Naive thymus-derived CD4-positive, alpha-beta T cell (primary cell): ENCODE data around the gene BRF1. TPM values are rescaled to one million over a fixed set of nuclear protein-coding genes. Genes with fewer than 3 reads are reported as not detected.

Experiments
- ATAC-seq: fragments of 150-1000 bp; cut with Tn5 transposase; 2 replicates; pipeline ENCODE4 v1.10.0; 2021; ENCODE audit warnings: mild to moderate bottlenecking, moderate library complexity
- CTCF ChIA-PET: fragments of 350-600 bp; sonication (Branson Sonifier 250); formaldehyde crosslinking; loops from one replicate; lab custom pipeline; 2021; ENCODE audit warnings: antibody characterized with exemption; lab: Charles Lee
- POLR2A ChIA-PET: fragments of 350-600 bp; sonication (Branson Sonifier 250); formaldehyde crosslinking; loops from one replicate; lab custom pipeline; 2021; ENCODE audit warnings: antibody characterized with exemption, inconsistent platforms; lab: Charles Lee
- DNase-seq, 9 donors: peaks; one replicate each; pipeline versions ENCODE4 v3.0.0 to v3.0.0-alpha.2; 2020 to 2022; ENCODE audit warnings: mixed read lengths in 1 of 9
- H3K27ac ChIP-seq: one replicate; pipeline ENCODE4 v1.7.0; 2013; ENCODE audit warnings: mild to moderate bottlenecking, low read depth, low read length, moderate library complexity
- H3K27me3 ChIP-seq, 2 donors: one replicate each; pipeline ENCODE4 v1.7.0; 2013; ENCODE audit warnings: low read length in 2 of 2, mild to moderate bottlenecking in 2 of 2, moderate library complexity in 2 of 2; ENCODE audit not compliant: control insufficient read depth in 2 of 2, insufficient read depth in 2 of 2
- H3K36me3 ChIP-seq, 3 experiments: 1 replicate in 2 of 3; 2 replicates in 1 of 3; pipeline ENCODE4 v1.7.0; 2013; ENCODE audit warnings: low read length in 3 of 3, mild to moderate bottlenecking in 3 of 3, moderate library complexity in 1 of 3; ENCODE audit not compliant: insufficient read depth in 3 of 3, control insufficient read depth in 2 of 3
- H3K4me1 ChIP-seq, 2 donors: one replicate each; pipeline ENCODE4 v1.7.0; 2013; ENCODE audit warnings: low read length in 2 of 2, mild to moderate bottlenecking in 2 of 2, moderate library complexity in 1 of 2; ENCODE audit not compliant: control insufficient read depth in 2 of 2, insufficient read depth in 2 of 2
- H3K4me3 ChIP-seq: 2 replicates; pipeline ENCODE4 v1.7.0; 2013; ENCODE audit warnings: mild to moderate bottlenecking, low read length
- H3K9me3 ChIP-seq, 3 experiments: 1 replicate in 2 of 3; 2 replicates in 1 of 3; pipeline ENCODE4 v1.7.0; 2013; ENCODE audit warnings: low read length in 3 of 3; ENCODE audit not compliant: control insufficient read depth in 2 of 3
- H3K27ac Mint-ChIP-seq, 9 donors: one replicate each; pipeline ENCODE4 v1.8.0; 2020 to 2022; ENCODE audit warnings: mixed read lengths in 9 of 9, mild to moderate bottlenecking in 8 of 9, moderate library complexity in 5 of 9, inconsistent platforms in 2 of 9
- H3K27me3 Mint-ChIP-seq, 5 donors: one replicate each; pipeline ENCODE4 v1.8.0; 2021 to 2022; ENCODE audit warnings: mixed read lengths in 5 of 5, mild to moderate bottlenecking in 1 of 5
- H3K36me3 Mint-ChIP-seq, 5 donors: one replicate each; pipeline ENCODE4 v1.8.0; 2020 to 2022; ENCODE audit warnings: mixed read lengths in 5 of 5, mild to moderate bottlenecking in 3 of 5, inconsistent platforms in 1 of 5
- H3K4me1 Mint-ChIP-seq, 7 donors: one replicate each; pipeline ENCODE4 v1.8.0; 2020 to 2022; ENCODE audit warnings: mixed read lengths in 7 of 7, mild to moderate bottlenecking in 3 of 7, inconsistent platforms in 1 of 7
- H3K4me3 Mint-ChIP-seq, 10 donors: one replicate each; pipeline ENCODE4 v1.8.0; 2020 to 2022; ENCODE audit warnings: mild to moderate bottlenecking in 10 of 10, mixed read lengths in 10 of 10, moderate library complexity in 6 of 10, inconsistent platforms in 2 of 10
- H3K9me3 Mint-ChIP-seq, 11 donors: one replicate each; pipeline ENCODE4 v1.8.0; 2020 to 2022; ENCODE audit warnings: mixed read lengths in 11 of 11, mild to moderate bottlenecking in 4 of 11, inconsistent platforms in 1 of 11, moderate library complexity in 1 of 11
- intact Hi-C, 2 donors: fragments of 100-400 bp; cut with micrococcal nuclease; formaldehyde crosslinking; loops; one replicate each; pipeline ENCODE4 v1.15.1; 2023
- polyA plus RNA-seq, 2 donors: library from polyadenylated mRNA; unstranded; fragments of 300-500 nt; fragmentation: Illumina TruSeq; gene quantifications; one replicate each; pipeline ENCODE4 v1.2.3, GENCODE V29; 2021
- total RNA-seq, 6 experiments: library from RNA in 5 of 6; stranded (reverse) in 5 of 6; gene quantifications; 1 replicate in 5 of 6; 2 replicates in 1 of 6; pipeline ENCODE4 v1.2.3 and lab custom pipeline; 2021 to 2026

BRF1 gene
- total and polyA plus RNA-seq, 7 experiments from 2014 or later = 7.1 to 75.7 (median 60.2) TPM

- Histone ChIP-seq H3K4me1 (peaks cover 0 to 11% of the 10 kb centered on the region in 2 donors), H3K4me3 (no peak overlapping the region), H3K27ac (no peak overlapping the region), H3K9me3 (no peaks in the 10 kb centered on the region), H3K27me3 (no peaks in the 10 kb centered on the region), H3K36me3 (peaks cover 0 to 27% (median 0%) of the 10 kb centered on the region in 3 experiments)
- H3K27ac Mint-ChIP-seq = no peak overlapping the region
- intact Hi-C loops = no loop called here
- no peak overlapping the region for H3K4me3 Mint-ChIP-seq
- DNase-seq (no peak), ATAC-seq (no peak)
- no peaks in the 10 kb centered on the region for H3K27me3 Mint-ChIP-seq
- no peaks in the 10 kb centered on the region for H3K9me3 Mint-ChIP-seq
- peaks cover 2 to 10% (median 8%) of the 10 kb centered on the region in 7 donors for H3K4me1 Mint-ChIP-seq
- CTCF ChIA-PET = no interaction called here
- peaks cover 0 to 4% (median 0%) of the 10 kb centered on the region in 5 donors for H3K36me3 Mint-ChIP-seq
- POLR2A ChIA-PET = no interaction called here
Measured at GRCh38 chr14:105206873-105207272, 93.9 kb downstream of the BRF1 start.

GRCh38 chr14:105205673-105206208 lies 95.1 kb downstream of the BRF1 start:
- Histone ChIP-seq H3K36me3 (peaks cover 0 to 16% (median 0%) of the 10 kb centered on the region in 3 experiments), H3K4me3 (no peak overlapping the region), H3K9me3 (no peaks in the 10 kb centered on the region), H3K27me3 (no peaks in the 10 kb centered on the region), H3K4me1 (peaks cover 0 to 18% of the 10 kb centered on the region in 2 donors), H3K27ac (no peak overlapping the region)
- no peak for DNase-seq
- intact Hi-C loops = no loop called here
- Mint-ChIP-seq H3K9me3 (no peaks in the 10 kb centered on the region), H3K4me3 (no peak overlapping the region), H3K36me3 (peaks cover 0 to 4% (median 0%) of the 10 kb centered on the region in 5 donors), H3K4me1 (peaks cover 6 to 15% (median 11%) of the 10 kb centered on the region in 7 donors), H3K27ac (no peak overlapping the region), H3K27me3 (peaks cover 0 to 2% (median 0%) of the 10 kb centered on the region in 5 donors)
- no peak for ATAC-seq
- POLR2A ChIA-PET = no interaction called here
- CTCF ChIA-PET = interaction anchor here (1.8 kb wide), 1 partner anchor 146 kb away, joined by 4 read pairs; no protein-coding TSS in a partner anchor

- Mint-ChIP-seq H3K4me3 (no peak overlapping the region), H3K27me3 (peaks cover 0 to 9% (median 0%) of the 10 kb centered on the region in 5 donors), H3K4me1 (peaks cover 6 to 15% (median 11%) of the 10 kb centered on the region in 7 donors), H3K9me3 (no peaks in the 10 kb centered on the region), H3K27ac (no peak overlapping the region), H3K36me3 (peaks cover 0 to under 1% (median 0%) of the 10 kb centered on the region in 5 donors)
- no peaks in the 10 kb centered on the region for H3K27me3 ChIP-seq
- H3K27ac ChIP-seq = no peak overlapping the region
- CTCF ChIA-PET = interaction anchor here (1.8 kb wide), 1 partner anchor 147 kb away, joined by 4 read pairs; no protein-coding TSS in a partner anchor
- POLR2A ChIA-PET = no interaction called here
- peaks cover 0 to 11% (median 0%) of the 10 kb centered on the region in 3 experiments for H3K36me3 ChIP-seq
- H3K4me1 ChIP-seq = peaks cover 0 to 18% of the 10 kb centered on the region in 2 donors
- intact Hi-C loops = loop anchor here in 1 of 2 donors (5.0 kb wide), 1 partner anchor 113 kb away; no protein-coding TSS in a partner anchor
- H3K9me3 ChIP-seq = no peaks in the 10 kb centered on the region
- H3K4me3 ChIP-seq = no peak overlapping the region
- ATAC-seq (no peak), DNase-seq (no peak)
Measured at GRCh38 chr14:105204931-105205672, 95.7 kb downstream of the BRF1 start.

GRCh38 chr14:105204206-105204930 lies 96.4 kb downstream of the BRF1 start:
- peaks cover 0 to 18% of the 10 kb centered on the region in 2 donors for H3K4me1 ChIP-seq
- ATAC-seq = no peak
- Mint-ChIP-seq H3K36me3 (no peaks in the 10 kb centered on the region), H3K4me1 (peaks cover 9 to 15% (median 13%) of the 10 kb centered on the region in 7 donors), H3K9me3 (no peaks in the 10 kb centered on the region), H3K27ac (peak overlapping the region in 1 of 9 donors; percentile 46), H3K4me3 (no peak overlapping the region), H3K27me3 (peaks cover 0 to 16% (median 4%) of the 10 kb centered on the region in 5 donors)
- H3K9me3 ChIP-seq = no peaks in the 10 kb centered on the region
- intact Hi-C loops = loop anchor here in 1 of 2 donors (5.0 kb wide), 1 partner anchor 112 kb away; no protein-coding TSS in a partner anchor
- CTCF ChIA-PET = interaction anchor here (1.8 kb wide), 1 partner anchor 148 kb away, joined by 4 read pairs; no protein-coding TSS in a partner anchor
- peaks cover 0 to 3% (median 0%) of the 10 kb centered on the region in 3 experiments for H3K36me3 ChIP-seq
- POLR2A ChIA-PET = no interaction called here
- DNase-seq = no peak
- H3K4me3 ChIP-seq = no peak overlapping the region
- no peaks in the 10 kb centered on the region for H3K27me3 ChIP-seq
- H3K27ac ChIP-seq = no peak overlapping the region

GRCh38 chr14:105203701-105204100 lies 97.1 kb downstream of the BRF1 start:
- no peak for ATAC-seq
- H3K27me3 Mint-ChIP-seq = peaks cover 4 to 22% (median 9%) of the 10 kb centered on the region in 5 donors
- Histone ChIP-seq H3K4me1 (peaks cover 0 to 18% of the 10 kb centered on the region in 2 donors), H3K4me3 (no peak overlapping the region), H3K36me3 (no peaks in the 10 kb centered on the region), H3K9me3 (no peaks in the 10 kb centered on the region), H3K27me3 (no peaks in the 10 kb centered on the region), H3K27ac (no peak overlapping the region)
- H3K27ac Mint-ChIP-seq = no peak overlapping the region
- intact Hi-C loops = loop anchor here (1.0 to 5.0 kb wide), 7 partner anchors 45 to 325 kb away; partner anchors contain the start of genes BRF1 (in 1 of the 2) and BTBD6 (in 1 of the 2)
- ChIA-PET POLR2A (no interaction called here), CTCF (interaction anchor here (0.9 kb wide), 1 partner anchor 147 kb away, joined by 4 read pairs; no protein-coding TSS in a partner anchor)
- H3K36me3 Mint-ChIP-seq = no peaks in the 10 kb centered on the region
- H3K9me3 Mint-ChIP-seq = no peaks in the 10 kb centered on the region
- H3K4me3 Mint-ChIP-seq = no peak overlapping the region
- DNase-seq = no peak
- H3K4me1 Mint-ChIP-seq = peaks cover 9 to 15% (median 13%) of the 10 kb centered on the region in 7 donors

GRCh38 chr14:105203057-105203531 lies 97.7 kb downstream of the BRF1 start:
- H3K4me3 Mint-ChIP-seq = no peak overlapping the region
- no peaks in the 10 kb centered on the region for H3K9me3 ChIP-seq
- H3K27ac ChIP-seq = no peak overlapping the region
- H3K36me3 ChIP-seq = no peaks in the 10 kb centered on the region
- H3K36me3 Mint-ChIP-seq = no peaks in the 10 kb centered on the region
- peaks cover 9 to 15% (median 13%) of the 10 kb centered on the region in 7 donors for H3K4me1 Mint-ChIP-seq
- H3K4me1 ChIP-seq = peaks cover 0 to 18% of the 10 kb centered on the region in 2 donors
- intact Hi-C loops = loop anchor here (1.0 to 5.0 kb wide), 7 partner anchors 45 to 325 kb away; partner anchors contain the start of genes BRF1 (in 1 of the 2) and BTBD6 (in 1 of the 2)
- H3K9me3 Mint-ChIP-seq = no peaks in the 10 kb centered on the region
- ChIA-PET POLR2A (no interaction called here), CTCF (interaction anchor here (0.9 kb wide), 1 partner anchor 148 kb away, joined by 4 read pairs; no protein-coding TSS in a partner anchor)
- no peak overlapping the region for H3K27ac Mint-ChIP-seq
- ATAC-seq (peak; percentile 58), DNase-seq (peak in 6 of 9 donors; percentile 30 to 75 (median 58))
- H3K27me3 ChIP-seq = peaks cover 0 to 2% of the 10 kb centered on the region in 2 donors
- H3K4me3 ChIP-seq = no peak overlapping the region
- H3K27me3 Mint-ChIP-seq = peaks cover 6 to 26% (median 12%) of the 10 kb centered on the region in 5 donors
